Measurements from ENCODE around the gene COL6A2. TPM values are rescaled to one million over a fixed set of nuclear protein-coding genes. Genes with fewer than 3 reads are reported as not detected.

COL6A2 gene
- total RNA-seq, 1 experiment from 2014 or later = 15.0 TPM

DNA sequence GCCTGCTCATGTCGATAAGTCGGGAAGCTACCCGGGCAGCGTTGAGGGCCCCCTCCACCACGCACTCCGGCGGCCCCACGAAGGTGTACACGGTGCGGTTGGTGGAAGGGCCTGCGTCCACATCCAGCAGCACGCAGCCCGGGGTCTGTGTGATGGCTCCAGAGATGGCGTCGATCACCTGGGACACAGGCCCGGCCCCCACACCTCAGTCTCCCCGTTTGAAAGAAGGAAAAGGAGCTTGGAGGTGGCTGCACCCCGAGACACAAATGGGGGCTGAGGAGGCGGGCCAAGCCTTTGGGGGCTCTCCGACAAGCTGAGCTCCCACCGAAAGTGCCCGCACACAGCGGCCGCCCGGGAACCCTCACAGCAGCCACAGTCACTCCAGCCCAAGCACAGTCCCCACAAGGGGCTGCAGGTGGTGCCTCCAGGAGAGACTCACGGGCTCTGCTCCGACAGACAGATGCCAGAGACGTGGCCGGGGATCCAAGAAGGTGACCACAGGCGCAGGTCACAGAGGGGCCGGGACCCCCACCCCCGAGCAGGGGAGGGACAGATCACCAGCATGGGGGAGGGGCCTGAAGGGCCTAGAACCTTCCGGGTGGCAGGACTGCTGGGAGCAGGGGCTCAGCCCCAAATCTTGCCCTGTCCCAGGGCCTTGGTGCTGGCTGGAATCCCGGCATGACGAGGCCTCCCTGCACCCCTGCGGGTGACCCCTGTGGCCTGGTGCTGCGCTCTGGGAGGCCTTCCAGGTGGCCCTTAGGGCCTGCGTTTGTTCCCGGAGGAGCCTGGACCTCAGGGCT, 56.4 kb downstream of the COL6A2 start:
- POLR2A ChIA-PET (ENCODE audit: low non-redundant PET) = no interaction called here
- TF ChIP-seq CTCF (conservative IDR thresholded peaks at IDR 0.05; ENCODE audit: low read depth, low read length) = no peak
- TF ChIP-seq EZH2 (IDR thresholded peaks at IDR 0.05; ENCODE audit: borderline replicate concordance, low read depth, low read length, poor library complexity, severe bottlenecking) = no peak
- Histone ChIP-seq H3K9me3 (ENCODE audit: low read depth, low read length, poor library complexity, severe bottlenecking) (no peaks in the 10 kb centered on the region), H3K4me1 (ENCODE audit: insufficient read depth, low read length, poor library complexity, severe bottlenecking) (peaks cover 5% of the 10 kb centered on the region), H3K27me3 (replicated peaks; ENCODE audit: insufficient read depth, low read depth, low read length, poor library complexity) (no peaks in the 10 kb centered on the region), H3K36me3 (ENCODE audit: insufficient read depth, low read length, poor library complexity, severe bottlenecking) (no peaks in the 10 kb centered on the region), H3K27ac (ENCODE audit: low read depth, low read length, poor library complexity, severe bottlenecking) (no peak overlapping the region), H3K4me3 (ENCODE audit: low read depth, low read length, poor library complexity, severe bottlenecking) (no peak overlapping the region)
- CTCF ChIA-PET = no interaction called here
- intact Hi-C loops (cut with micrococcal nuclease; ENCODE audit: unreplicated experiment) = no loop called here
- no TSS peak for BruUV-seq (replicated peaks)
- DNase-seq (ENCODE audit: low spot score) = no peak

DNA sequence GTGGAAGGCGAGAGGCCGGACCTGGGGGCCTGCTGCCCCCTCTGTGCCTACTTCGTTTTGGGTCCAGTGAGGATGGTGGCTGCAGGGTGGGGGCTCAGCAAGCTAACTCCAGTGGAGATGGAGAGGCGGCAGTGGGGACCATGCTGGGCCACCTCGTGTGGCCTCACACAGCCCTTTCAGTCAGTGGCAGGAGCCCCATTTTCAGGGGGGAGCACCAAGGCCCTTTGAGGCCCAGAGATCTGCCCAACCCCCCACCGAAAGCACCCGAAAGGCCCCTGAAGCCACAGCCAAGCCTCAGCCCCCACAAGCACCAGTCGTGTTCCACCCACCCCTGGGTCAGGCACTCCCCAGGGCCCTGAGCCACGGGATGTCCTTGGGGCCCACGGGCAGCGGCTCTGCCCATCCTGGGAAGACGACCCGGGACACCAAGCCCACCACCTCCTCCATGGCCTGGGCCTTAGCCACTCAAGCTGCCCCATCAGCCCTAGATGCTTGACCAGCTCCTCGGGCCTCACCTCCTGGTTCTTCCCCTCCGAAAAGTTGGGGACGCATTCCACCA, 57.1 kb downstream of the COL6A2 start:
- POLR2A ChIA-PET (ENCODE audit: low non-redundant PET) = no interaction called here
- no peak for DNase-seq (ENCODE audit: low spot score)
- Histone ChIP-seq H3K4me1 (ENCODE audit: insufficient read depth, low read length, poor library complexity, severe bottlenecking) (peaks cover 5% of the 10 kb centered on the region), H3K4me3 (ENCODE audit: low read depth, low read length, poor library complexity, severe bottlenecking) (no peak overlapping the region), H3K27me3 (replicated peaks; ENCODE audit: insufficient read depth, low read depth, low read length, poor library complexity) (no peaks in the 10 kb centered on the region), H3K27ac (ENCODE audit: low read depth, low read length, poor library complexity, severe bottlenecking) (no peak overlapping the region), H3K36me3 (ENCODE audit: insufficient read depth, low read length, poor library complexity, severe bottlenecking) (no peaks in the 10 kb centered on the region), H3K9me3 (ENCODE audit: low read depth, low read length, poor library complexity, severe bottlenecking) (no peaks in the 10 kb centered on the region)
- intact Hi-C loops (cut with micrococcal nuclease; ENCODE audit: unreplicated experiment) = no loop called here
- BruUV-seq (replicated peaks) = no TSS peak
- CTCF ChIA-PET = no interaction called here
- TF ChIP-seq EZH2 (IDR thresholded peaks at IDR 0.05; ENCODE audit: borderline replicate concordance, low read depth, low read length, poor library complexity, severe bottlenecking) = no peak
- no peak for TF ChIP-seq CTCF (conservative IDR thresholded peaks at IDR 0.05; ENCODE audit: low read depth, low read length)

- Histone ChIP-seq H3K27me3 (replicated peaks; ENCODE audit: insufficient read depth, low read depth, low read length, poor library complexity) (no peaks in the 10 kb centered on the region), H3K27ac (ENCODE audit: low read depth, low read length, poor library complexity, severe bottlenecking) (no peak within 1 kb of the TSS), H3K4me1 (ENCODE audit: insufficient read depth, low read length, poor library complexity, severe bottlenecking) (peaks cover 5% of the 10 kb centered on the region), H3K9me3 (ENCODE audit: low read depth, low read length, poor library complexity, severe bottlenecking) (no peaks in the 10 kb centered on the region), H3K4me3 (ENCODE audit: low read depth, low read length, poor library complexity, severe bottlenecking) (no peak within 1 kb of the TSS), H3K36me3 (ENCODE audit: insufficient read depth, low read length, poor library complexity, severe bottlenecking) (no peaks in the 10 kb centered on the region)
- no peak for DNase-seq (ENCODE audit: low spot score)
- TF ChIP-seq EZH2 (IDR thresholded peaks at IDR 0.05; ENCODE audit: borderline replicate concordance, low read depth, low read length, poor library complexity, severe bottlenecking) = no peak
- TF ChIP-seq CTCF (conservative IDR thresholded peaks at IDR 0.05; ENCODE audit: low read depth, low read length) = no peak
- intact Hi-C loops (cut with micrococcal nuclease; ENCODE audit: unreplicated experiment) = no loop called here
- CTCF ChIA-PET = no interaction called here
- BruUV-seq (replicated peaks) = no TSS peak
- POLR2A ChIA-PET (ENCODE audit: low non-redundant PET) = no interaction called here
Observed at GRCh38 chr21:46155514-46156377, 57.8 kb downstream of the COL6A2 start, which contains the start of gene FTCD. TSS of gene FTCD (minus strand) at chr21:46155579. CDS start at chr21:46155523, 56 bp downstream.
